ENCODE data around the gene MPC1.
"Not testable (repeated sequence)": the region's sequence is repeated elsewhere in the genome, so short reads cannot be mapped to it uniquely, and the experiment has no call there.

The MPC1 gene

DNA sequence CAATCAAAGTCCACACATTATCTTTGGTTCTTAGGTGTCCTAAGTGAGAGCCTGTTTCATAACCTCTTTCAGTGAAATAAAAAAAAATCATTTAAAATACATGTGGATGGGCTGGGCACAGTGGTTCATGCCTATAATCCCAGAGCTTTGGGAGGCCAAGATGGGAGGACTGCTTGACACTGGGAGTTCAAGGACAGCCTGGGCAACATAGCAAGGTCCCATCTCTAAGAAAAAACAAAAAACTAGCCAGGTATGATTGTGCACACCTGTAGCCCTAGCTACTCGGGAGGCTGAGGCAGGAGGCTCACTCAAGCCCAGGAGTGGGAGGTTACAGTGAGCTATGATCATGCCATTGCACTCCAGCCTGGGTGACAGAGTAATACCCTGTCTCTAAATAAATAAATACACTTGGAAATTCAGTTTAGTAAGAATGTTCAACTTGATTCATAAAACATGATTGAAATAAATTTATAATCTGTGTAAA is 3.6 kb downstream of the MPC1 start:
- DNase-seq: no peak

DNA sequence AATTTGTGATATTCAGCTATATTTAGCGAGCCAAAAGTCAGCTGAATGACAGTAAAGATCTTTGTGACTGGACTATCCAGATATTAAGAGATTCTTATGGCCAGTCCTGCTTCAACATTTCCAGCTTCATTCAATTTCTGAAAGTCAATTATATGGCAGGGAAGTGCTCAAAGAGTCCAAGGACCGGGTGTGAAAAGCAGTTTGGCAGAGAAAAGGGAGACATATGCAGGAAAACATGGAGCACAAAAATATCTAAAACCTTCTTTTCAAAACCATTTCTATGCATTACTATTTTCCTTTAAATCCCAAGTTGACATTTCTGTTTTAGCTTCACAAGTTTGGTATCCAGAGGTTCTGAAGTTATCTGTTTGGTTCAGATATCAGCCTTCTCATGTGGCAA is 5.0 kb downstream of the MPC1 start:
- no peak for DNase-seq

DNA sequence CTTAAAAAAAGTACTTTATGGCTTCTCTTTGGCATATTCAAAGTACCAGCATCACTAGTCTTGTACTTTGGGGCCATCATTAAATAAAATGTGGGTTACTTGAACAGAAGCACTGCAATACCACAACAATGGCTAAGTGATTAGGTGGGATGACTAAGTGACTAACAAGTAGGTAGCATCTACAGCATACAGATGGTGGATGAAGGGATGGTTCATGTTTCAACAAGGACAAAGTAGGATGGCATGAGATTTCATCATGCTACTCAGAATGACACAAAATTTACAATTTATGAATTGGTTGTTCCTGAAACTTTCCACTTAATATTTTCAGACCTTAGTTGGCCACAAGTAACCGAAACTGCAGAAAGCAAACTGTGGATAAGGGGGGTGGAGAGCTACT is 7.7 kb downstream of the MPC1 start:
- no peak for DNase-seq

DNA sequence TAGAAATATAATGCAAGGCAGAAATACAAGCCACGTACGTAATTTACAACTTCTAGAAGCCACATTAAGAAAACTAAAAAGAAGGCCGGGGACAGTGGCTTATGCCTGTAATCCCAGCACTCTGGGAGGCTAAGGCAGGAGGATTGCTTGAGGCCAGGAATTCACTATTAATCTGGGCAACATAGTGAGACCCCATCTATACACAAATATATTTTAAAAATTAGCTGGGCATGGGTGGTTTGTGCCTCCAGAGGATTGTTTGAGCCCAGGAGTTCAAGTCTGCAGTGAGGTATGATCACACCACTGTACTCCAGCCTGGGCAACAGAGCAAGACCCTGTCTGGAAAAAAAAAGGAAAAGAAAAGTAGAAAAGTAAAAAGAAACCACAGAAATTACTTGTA is 12.3 kb downstream of the MPC1 start:
- DNase-seq: no peak

DNA sequence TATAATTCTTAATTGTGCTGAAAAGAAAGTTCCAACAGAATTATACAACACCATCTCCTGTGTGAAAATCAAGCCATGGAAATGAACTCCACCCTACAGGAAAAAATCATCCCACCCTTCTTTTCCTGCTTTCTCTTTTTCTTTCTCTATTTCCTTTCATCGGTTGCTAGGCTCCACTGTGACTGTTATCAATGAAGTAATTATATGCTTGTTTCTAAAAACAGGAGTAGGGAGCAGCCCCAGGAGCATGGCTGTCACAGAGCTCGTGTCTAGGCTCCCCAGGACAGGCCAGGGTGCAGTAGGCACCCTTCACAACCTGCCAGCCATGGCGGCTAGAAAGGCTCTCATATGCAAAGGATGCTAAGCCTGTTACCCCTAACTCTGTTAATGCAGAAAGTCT is 13.0 kb downstream of the MPC1 start:
- DNase-seq: no peak

DNA sequence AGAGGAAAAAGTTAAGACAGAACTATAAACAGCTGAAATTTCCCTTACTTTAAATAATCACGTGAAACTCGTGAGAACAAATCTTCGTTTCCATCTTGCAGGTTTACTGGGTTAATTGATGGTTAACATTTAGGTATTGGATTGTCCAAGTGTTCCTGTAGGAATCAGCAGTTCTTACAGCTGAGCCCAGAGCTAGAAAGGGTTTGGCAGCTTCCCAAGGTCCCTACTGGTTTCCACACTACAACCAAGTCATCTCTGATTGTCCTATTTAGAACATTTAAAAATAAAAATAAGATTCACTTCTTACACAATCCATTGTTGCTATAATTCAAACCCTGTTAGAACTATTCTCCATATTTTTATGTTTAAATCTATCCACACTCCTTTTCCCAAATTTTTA is 15.8 kb downstream of the MPC1 start:
- DNase-seq: no peak

DNA sequence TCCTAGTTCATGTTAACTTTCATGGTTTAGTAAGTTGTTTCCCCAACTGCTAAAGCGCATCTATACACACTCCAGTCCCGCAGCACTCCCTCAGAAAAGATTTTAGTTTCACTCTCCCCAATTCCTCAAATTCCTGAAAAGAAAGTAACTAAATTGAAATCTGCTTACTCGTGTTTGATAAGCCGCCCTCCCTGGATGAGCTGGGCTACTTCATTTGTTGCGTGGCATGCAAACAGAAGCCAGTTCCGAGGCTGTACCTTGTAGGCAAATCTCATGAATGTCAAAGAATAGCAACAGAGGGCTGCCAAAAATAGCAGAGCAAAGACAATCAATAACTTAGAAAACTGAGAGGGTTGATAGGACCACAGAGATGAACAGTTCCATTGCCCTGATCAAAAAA is 16.9 kb downstream of the MPC1 start:
- no peak for DNase-seq

DNA sequence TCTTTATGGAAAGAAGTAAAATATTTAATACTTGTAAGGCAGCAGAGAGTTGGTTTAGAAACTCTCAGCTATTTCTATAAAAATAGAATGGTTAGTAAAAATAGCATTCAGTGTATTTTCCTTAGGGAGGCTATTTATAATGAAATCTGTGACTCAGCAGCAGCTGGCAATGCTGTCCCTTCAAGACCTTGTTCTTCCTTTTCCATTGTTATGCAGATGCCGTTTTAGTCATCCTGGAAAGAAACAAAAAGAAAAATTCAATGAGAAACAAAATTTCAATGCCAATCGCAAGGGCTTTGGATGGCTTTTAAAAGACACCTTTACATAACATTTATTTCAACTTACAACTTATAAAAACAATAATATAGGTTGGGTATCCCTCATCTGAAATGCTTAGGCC is 17.5 kb downstream of the MPC1 start:
- no peak for DNase-seq

DNA sequence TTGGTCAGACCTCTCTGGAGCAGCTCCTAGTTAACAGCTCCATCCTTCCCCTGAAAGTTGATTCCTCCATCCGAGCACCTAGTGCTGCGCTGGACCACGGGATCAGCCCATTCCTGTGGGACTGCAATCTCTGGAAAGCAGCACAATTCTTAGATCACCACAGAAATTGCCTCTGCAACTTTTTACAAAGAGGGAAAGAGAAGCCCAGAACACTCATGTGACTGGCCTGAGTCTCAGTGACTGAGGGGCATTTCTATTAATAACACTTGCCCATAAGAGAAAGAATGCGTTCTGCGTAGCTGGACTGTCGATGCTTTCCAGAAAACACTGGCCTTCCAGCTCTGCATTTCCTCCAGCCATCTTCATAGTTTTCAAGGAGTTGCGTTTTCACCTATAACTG is 18.3 kb downstream of the MPC1 start:
- DNase-seq: no peak

DNA sequence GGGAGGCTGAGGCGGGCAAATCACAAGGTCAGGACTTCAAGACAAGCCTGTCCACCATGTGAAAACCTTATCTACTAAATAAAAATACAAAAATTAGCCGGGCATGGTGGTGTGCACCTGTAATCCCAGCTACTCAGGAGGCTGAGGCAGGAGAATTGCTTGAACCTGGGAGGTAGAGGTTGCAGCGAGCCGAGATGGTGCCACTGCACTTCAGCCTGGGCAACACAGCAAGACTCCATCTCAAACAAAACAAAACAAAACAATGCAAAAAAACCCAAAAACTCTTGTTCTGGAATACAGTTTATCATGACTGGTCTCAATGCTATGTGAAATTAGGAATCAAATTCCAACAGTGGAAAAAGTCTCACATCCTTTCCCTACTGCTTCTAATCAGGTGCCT is 20.3 kb downstream of the MPC1 start:
- not testable (repeated sequence) for DNase-seq

DNA sequence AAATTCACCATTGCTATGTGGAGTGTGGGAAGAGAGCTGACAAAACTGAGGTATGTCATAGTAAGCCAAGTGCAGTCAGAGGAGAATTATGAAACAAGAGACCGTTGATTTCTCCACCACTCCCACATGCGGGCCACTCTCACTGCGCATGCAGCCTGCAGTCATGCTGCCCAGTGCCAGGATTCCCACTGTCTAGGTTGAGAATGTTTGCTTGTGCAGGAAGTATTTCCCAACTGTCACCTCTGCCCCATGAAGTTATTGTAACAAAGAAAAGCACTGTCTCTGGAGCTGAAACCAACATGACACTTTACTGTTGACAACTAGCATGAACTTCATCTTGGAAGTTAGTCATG is 21.7 kb downstream of the MPC1 start:
- no peak for DNase-seq

DNA sequence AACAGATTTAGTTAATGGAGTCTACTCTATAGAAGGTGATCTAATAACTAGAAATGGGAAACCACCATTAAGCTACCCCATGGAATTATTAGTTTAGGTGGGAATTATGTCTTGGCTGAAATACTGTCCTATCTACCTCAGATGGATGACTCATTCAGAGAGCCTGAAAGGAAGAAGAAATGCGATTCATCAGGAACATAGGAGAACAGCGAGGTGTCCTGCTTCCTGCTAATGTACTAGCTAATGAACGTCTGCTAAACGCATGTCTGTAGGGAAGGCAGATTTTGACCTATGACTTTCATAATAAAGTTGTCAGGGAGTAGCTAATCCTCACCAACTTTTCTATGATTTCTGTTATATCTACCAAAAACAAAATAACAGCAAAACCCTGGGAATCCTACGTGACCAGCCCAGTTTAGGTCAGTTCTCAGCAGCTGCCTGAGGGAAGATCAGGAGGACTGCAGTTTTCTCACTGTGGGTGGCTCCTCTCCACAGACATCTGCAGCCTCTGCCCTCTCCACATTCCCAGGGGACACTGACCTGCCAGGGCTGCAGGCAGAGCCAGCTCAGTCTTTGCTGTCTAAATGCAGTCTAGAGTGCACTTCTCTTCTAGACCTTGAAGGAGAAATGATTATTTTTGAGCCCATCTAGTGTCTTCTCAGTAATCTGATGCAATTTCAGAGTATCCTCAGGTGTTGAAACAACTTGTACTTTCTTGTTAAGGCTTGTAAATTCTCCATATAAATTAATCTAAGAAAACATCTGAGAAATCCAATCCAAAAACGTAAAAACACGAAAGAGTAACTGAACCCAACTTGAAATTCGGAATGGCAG is 22.3 kb downstream of the MPC1 start:
- DNase-seq: no peak

DNA sequence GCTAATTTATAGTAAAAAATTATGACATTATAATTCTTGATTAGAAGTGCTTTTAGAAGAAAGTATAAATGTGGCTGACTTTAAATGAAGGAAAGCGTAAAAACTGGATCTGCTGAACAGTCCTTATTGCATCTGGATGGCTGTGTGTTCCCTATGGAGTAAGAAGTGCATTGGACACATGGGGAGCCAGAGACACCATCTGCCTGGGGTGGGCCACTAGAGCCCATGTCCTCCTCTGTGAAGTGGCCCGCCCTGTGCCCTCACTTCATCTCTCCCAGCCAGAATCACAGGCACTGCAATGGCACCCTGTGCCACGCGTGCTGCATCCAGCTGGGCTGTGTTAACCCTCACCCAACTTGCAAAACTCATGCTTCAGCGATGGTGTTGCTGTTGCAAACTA is 27.2 kb downstream of the MPC1 start:
- no peak for DNase-seq

DNA sequence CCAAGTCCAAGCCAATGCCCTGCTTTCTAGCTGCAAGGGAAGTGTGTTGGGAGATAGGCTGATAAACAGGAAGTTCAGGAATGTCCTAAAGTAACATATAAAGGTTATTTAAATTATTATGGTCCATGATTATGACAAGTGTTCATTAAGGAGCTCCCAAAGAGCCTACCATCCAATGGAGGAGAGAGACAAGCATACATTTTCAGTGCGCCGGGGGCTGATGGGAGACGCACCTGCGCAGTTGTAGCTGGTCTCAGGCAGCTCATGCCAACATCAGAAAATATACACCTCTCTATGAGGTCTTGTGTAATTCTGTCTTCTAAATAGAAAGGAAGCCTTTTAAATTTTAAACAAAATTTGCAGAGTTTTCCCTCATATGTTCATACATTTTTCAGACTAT is 27.8 kb downstream of the MPC1 start:
- DNase-seq: no peak

DNA sequence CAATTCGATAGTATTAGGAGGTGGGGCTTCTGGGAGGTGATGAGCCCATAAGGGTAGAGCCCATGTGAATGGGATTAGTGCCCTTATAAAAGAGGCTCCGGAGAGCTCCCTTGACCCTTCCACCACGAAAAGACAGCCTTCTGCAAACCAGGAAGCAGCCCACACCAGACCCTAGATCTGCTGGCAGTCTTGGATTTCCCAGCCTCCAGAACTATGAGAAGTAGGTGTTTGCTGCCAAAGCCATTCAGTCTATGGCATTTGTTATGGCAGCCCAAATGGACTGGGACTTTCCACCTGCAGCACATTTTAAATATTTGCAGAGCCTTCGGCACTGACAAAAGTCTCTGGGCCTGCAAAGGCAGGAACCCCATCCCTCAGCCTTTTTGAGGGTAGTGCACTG is 28.6 kb downstream of the MPC1 start:
- no peak for DNase-seq

DNA sequence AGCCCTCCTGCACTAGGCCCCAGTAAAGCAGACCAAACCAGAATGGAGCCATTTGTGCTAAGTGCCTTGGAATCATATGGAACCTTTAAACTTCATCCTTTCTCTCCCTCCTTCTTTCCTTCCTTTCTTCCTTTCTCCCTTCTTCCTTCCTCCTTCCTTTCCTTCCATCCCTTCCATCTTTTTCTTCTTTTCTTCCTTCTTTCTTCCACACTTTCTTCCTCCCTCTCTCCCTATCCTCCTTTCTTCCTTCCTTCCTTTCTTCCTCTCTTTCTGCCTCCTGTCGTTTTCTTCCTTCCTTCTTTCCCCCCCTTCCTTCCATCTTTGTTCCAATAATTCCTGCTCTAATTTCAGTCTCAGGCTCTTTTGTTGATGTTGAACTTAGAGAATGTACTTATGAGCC is 29.2 kb downstream of the MPC1 start:
- no peak for DNase-seq

DNA sequence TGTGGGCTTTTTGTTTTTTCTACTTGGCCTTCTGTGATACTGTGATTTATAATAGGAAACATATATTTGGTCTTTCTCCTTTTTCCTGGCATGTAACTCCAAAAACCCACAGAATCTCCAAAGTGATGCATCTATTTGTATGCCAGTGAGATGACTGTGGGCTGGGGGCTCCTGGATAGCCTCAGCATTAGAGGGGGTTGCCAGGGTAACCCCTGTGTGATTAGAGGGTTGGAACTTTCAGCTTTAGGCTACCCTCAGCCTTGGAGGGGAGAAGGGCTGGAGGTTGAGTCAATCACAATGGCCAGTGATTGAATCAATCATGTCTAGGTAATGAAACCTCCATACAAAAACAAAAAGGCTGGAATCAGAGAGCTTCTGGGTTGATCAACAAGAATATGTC is 29.8 kb downstream of the MPC1 start:
- DNase-seq: no peak

DNA sequence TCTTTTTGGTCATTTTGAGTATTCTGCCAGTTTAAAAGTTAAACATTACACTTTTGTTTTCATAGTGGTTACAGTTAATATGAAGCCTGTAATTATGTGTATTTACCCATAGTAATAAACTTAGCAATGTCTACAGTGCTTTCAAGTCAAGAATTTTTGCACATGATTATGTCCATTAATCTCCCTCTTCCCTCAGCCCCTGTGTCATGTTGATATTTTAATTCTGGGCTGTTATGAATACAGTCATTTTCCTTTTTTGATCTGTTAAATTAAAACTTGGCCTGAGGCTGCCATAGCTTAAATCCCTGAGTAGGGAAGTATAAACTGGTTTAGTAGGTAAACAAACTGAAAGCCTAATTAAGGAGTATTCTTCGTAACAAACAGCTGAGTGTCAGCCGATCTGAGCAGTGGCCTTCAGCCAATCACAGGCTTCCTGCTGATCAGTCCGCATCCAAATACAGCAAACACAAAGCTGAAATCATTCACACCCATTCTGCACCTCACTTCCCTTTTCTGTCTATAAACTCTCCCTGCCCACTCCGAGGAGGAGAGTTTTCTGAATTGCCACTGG is 30.9 kb downstream of the MPC1 start:
- no peak for DNase-seq

DNA sequence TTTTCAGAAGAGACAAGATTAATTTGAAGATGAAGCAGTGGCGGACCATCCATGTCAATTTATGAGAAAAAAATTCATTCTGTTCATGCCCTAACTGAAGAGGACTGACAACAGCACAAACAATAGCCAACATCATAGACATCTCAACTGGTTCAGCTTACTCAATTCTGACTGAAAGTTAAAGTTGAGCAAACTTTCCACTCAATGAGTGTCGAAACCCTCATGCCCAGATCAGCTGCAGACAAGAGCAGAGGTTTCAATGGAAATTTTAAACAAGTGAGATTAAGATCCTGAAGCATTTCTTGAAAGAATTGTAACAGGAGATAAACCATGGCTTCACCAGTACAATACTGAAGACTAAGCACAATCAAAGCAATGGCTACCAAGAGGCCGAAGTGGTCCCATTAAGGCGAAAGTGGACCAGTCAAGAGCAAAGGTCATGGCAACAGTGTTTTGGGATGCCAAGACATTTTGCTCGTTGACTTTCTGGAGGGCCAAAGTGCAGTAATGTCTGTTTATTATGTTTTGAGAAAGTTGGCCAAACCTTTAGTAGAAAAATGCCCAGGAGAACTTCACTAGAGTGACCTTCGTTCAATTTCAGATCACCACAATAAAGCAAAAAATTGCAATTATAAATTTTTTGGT is 34.3 kb downstream of the MPC1 start:
- DNase-seq: no peak

DNA sequence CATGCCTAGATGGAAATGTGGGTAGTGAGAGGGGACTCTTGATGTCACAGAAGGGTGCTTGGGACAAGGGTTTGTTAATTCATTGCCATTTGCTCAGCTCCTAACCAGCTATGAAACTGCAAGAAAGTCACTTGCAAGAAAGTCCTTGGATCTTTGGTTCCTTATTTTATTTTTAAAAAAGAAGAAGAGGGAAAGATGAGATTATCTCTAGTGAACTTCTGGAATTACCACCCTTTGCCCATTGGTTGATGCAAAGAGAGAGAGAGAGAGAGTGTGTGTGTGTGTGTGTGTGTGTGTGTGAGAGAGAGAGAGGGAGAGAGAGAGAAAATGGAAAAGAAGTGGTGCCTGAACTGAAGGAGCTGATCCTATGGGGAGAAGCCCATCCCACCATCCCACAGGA is 35.8 kb downstream of the MPC1 start:
- no peak for DNase-seq

DNA sequence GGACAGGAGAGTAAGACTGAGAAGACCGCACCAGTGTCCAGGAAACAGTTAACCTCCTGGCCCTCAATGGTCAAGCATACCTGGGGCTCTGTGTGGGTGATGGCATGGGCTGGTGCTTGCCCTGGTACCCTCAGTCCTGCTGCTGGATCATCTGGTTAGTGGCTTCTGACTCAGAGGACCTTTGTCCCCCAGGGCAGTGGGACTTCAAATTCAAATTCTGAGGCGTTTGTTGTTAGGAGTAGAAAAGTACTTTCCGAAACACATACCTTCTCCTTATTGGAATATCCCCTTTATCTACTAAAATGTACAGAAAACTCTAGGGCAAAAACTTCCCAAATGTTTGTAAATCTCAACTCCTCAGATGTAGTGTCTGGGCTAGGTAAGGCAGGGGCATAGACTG is 36.3 kb downstream of the MPC1 start:
- no peak for DNase-seq

DNA sequence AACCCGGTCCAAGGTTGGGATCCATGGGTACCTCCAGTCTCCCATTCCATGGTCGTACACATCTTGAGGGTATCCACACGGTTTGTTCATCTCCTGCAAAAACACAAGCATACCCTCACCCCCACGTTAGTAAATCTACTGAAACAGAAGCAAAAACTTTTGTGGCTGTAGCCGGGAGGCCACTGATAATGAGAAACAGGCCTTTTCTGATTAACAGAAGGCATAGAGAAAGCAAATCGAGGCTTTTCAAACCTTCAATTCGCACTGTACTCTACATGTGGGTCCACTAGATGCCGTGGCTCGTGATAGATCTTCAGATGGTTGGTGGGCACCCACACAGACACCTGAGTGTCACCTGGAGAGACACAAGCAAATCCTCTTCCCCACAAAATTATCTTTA is 37.1 kb downstream of the MPC1 start:
- DNase-seq: not testable (repeated sequence)

DNA sequence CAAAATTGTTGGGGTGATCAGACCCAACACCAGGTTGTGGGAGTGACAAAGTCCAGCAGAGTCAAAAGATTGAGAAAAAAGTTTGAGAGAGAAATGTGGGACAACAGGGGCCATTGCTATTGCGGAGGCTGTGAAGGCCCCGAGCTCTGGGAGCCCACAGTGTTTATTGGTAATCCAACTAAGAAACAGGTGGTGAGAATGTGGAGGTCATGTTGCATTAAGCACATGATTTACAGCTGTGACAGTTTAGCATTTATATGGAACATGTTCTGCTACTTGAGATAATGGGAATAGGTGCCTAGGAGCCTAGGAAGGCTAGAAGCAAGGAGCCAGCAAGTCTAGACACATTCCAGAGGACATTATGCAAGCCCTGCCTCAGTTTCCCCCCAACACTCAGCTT is 37.8 kb downstream of the MPC1 start:
- not testable (repeated sequence) for DNase-seq

DNA sequence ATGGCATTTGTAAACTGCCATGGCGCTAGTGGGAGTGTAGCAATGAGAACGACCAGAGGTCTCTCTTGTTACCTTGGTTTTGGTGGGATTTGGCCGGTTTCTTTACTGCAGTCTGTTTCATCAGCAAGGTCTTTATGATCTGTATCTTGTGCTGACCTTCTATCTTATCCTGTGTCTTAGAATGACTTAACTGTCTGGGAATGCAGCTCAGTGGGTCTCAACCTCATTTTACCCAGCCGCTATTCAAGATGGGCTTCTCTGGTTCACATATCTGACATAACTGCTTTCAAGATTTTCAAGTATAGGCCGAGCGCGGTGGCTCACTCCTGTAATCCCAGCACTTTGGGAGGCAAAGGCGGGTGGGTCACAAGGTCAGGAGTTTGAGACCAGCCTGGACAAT is 38.5 kb downstream of the MPC1 start:
- no peak for DNase-seq

DNA sequence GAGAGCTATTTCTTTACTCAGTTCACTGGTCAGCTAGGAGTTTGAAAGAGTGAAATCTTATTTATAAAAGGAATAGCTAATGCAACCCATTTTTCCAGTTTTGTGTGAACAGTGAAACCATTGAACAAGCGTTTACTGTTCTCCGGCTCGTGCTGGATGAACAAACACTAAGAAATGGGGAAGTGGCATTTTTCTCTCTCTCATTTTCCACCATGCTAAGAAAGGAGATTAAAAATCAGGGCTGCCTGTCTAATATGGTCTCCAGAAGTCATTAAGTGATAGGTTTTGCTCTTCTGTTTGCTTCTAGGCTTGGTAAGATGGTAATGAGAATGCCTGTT is 39.6 kb downstream of the MPC1 start:
- DNase-seq: no peak

Measured in right forelimb (tissue), 1 donor.